Cardiac fibroblast (primary cell): ENCODE data around the gene OR13C2.

ENCODE experiments used
- DNase-seq, 2 donors: peaks; one replicate each; pipeline versions ENCODE4 v3.0.0 to v3.0.0-alpha.2; 2010; ENCODE audit warnings: low read depth in 2 of 2
- H3K4me3 ChIP-seq, 2 donors: replicated peaks in 1 of 2; 1 replicate in 1 of 2; 2 replicates in 1 of 2; pipeline ENCODE4 v1.5.1; 2011; ENCODE audit warnings: low read depth in 2 of 2, low read length in 2 of 2, mild to moderate bottlenecking in 2 of 2, moderate library complexity in 1 of 2
- TF ChIP-seq, protein P1 (sequence below): IDR thresholded peaks from one replicate; pipeline ENCODE4 v1.5.1; 2011; ENCODE audit warnings: low read depth, mild to moderate bottlenecking, low read length, inconsistent platforms

The OR13C2 gene

DNA sequence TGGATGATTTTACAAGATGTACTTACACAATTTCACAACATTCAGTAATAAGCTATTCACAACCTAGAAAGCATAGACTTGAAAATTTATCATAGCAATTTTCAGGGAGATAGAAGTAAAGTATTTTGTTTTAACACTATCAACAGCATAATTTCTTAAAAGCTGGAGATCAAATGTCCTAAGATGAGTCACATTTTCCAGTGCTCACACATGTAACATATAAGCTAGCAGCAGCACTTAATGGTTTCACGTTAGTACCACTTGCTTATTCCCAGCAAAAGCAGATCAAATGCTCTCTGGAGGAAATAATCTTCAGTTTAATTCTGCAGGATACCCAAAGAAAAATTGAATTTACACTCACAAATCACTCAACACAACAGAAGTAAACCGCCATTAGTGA, 30.0 kb downstream of the OR13C2 start:
- no peak overlapping the region for H3K4me3 ChIP-seq
- peak in 1 of 2 donors; percentile 5 for DNase-seq
- TF ChIP-seq, protein P1, sequence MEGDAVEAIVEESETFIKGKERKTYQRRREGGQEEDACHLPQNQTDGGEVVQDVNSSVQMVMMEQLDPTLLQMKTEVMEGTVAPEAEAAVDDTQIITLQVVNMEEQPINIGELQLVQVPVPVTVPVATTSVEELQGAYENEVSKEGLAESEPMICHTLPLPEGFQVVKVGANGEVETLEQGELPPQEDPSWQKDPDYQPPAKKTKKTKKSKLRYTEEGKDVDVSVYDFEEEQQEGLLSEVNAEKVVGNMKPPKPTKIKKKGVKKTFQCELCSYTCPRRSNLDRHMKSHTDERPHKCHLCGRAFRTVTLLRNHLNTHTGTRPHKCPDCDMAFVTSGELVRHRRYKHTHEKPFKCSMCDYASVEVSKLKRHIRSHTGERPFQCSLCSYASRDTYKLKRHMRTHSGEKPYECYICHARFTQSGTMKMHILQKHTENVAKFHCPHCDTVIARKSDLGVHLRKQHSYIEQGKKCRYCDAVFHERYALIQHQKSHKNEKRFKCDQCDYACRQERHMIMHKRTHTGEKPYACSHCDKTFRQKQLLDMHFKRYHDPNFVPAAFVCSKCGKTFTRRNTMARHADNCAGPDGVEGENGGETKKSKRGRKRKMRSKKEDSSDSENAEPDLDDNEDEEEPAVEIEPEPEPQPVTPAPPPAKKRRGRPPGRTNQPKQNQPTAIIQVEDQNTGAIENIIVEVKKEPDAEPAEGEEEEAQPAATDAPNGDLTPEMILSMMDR: no peak

DNA sequence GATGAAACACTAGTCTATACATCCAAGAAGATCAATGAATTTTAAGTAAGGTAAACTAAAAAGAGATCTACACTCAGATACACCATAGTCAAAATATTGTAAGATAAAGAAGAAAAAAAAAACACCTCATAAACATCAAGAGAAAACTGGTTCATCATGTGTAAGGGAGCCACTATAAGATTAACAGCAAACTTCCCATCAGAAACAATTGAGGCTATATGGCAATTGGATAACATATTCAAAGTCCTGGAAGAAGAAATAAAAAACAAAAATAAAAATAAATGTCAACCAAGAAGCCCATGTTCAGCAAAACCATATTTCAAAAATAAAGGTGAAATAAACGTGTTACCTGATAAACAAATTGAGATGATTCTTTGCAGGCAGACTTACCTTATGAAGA, 32.8 kb downstream of the OR13C2 start:
- TF ChIP-seq, protein P1: no peak
- H3K4me3 ChIP-seq: no peak overlapping the region
- DNase-seq: no peak

DNA sequence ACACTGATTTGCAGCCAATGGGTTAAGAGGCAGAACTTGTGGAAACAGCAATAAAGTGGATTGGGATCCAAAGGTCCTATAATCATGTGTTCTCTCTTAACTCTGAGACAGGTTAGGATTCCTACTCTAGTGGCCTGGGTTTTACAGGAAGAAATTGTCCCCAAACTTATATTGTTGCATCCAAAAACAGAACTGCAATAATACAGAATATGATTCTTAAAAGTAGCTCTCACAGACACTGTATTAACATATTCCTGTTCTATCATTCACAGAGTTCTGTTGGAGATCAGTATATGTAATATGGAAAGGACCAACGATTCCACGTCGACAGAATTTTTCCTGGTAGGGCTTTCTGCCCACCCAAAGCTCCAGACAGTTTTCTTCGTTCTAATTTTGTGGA, 36.6 kb downstream of the OR13C2 start, which contains the start of gene OR13C8:
Gene OR13C8, plus strand, starts transcription at position 301 of the 400 bp plus-strand sequence. Its CDS starts 0 bp downstream, at position 301.
- DNase-seq: no peak
- TF ChIP-seq, protein P1: no peak
- H3K4me3 ChIP-seq: no peak within 1 kb of the TSS

DNA sequence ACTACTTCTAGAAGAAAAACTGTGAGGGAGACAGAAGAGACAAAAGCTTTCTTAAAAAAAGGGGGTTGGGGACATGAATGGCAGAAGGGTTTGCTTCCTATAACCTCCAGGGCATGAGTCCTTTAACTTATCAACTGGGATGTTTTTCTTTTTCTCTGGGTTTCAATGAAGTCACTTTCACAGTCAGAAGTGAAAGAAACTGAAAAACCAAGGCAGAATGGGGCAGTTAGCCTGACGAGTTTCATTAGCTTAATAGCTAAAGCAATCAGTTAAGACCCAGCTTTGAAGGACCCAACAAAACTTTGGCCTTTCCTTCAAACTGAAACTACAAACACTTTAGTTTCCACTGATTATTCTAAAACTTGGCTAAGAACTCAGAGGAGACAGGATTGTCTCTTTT, 41.1 kb downstream of the OR13C2 start:
- DNase-seq: no peak
- TF ChIP-seq, protein P1: no peak
- no peak overlapping the region for H3K4me3 ChIP-seq

DNA sequence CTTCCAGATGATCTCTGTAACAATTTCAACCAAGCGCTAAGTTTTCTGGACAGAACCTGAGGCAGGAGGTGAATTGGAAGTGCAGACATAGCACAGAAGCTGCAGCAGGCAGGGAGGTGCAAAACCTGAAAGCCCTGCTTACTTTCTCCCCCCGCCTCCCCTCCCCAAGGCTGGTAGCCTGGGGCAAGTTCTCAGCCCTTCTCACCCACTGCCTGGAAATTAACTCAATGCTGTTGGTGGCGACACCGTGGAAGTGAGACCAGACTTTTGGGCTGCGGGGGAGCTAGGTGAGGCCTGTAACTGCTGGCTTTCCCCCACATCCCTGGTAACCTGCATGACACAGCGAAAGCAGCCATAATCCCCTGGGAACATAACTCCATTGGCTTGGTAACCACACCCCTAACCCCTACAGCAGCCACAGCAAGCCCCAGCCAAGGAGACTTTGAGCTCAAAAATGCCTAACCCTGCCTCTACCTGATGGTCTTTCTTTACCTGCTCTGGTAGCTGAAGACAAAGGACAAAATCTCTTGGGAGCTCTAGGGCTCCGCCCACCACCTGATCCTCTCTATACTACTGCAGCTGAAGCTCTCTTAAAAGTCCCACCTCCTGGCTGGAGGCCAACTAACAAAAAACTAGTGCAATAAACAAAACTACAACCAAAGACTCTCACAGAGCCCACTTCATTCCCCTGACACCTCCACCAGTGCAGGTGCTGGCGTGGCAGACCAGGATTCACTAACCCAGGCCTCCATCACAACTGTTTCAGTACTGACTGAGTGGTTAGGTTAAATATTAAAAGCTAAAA, 48.4 kb downstream of the OR13C2 start:
- TF ChIP-seq, protein P1: no peak
- DNase-seq: no peak
- no peak overlapping the region for H3K4me3 ChIP-seq

DNA sequence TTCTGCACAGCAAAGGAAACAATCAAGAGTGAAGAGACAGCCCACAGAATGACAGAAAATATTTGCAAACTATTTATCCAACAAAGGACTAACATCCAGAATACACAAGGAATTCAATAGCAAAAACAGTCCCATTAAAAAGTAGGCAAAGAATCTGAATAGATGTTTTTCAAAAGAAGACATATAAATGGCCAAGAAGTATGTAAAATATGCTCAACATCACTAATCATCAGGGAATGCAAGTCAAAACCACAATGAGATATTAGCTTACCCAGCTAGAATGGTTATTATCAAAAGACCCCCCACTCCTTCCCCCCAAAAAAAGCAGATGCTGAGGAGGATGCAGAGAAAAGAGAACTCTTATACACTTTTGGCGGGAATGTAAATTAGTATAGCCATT, 49.9 kb downstream of the OR13C2 start:
- peak in 1 of 2 donors; percentile 1 for DNase-seq
- no peak overlapping the region for H3K4me3 ChIP-seq
- TF ChIP-seq, protein P1: no peak
